Neural progenitor cell (in vitro differentiated cells): ENCODE measurements around the gene ZBTB20. TPM values are rescaled to one million over a fixed set of nuclear protein-coding genes. Genes with fewer than 3 reads are reported as not detected.

Source experiments
- DNase-seq: peaks from one replicate; pipeline ENCODE4 v3.0.0-alpha.2; 2016; ENCODE audit warnings: low spot score
- H2AFZ ChIP-seq: fragments of 200-600 bp; sonication (generic); replicated peaks from 2 replicates; pipeline ENCODE4 v1.6.1; 2016; ENCODE audit warnings: antibody characterized with exemption
- H3F3A ChIP-seq: fragments of 200-600 bp; sonication (generic); 2 replicates; pipeline ENCODE4 v1.6.1; 2016; ENCODE audit warnings: antibody characterized with exemption, low read depth
- H3K27ac ChIP-seq: fragments of 200-600 bp; sonication (generic); 2 replicates; pipeline ENCODE4 v1.5.1; 2016; ENCODE audit warnings: mild to moderate bottlenecking
- H3K27me3 ChIP-seq: fragments of 200-600 bp; sonication (generic); 2 replicates; pipeline ENCODE4 v1.6.1; 2016; ENCODE audit warnings: mild to moderate bottlenecking, moderate library complexity
- H3K36me3 ChIP-seq: fragments of 200-600 bp; sonication (generic); 2 replicates; pipeline ENCODE4 v1.5.1; 2016
- H3K4me1 ChIP-seq: fragments of 200-600 bp; sonication (generic); 2 replicates; pipeline ENCODE4 v1.6.1; 2016; ENCODE audit warnings: mixed run types
- H3K4me2 ChIP-seq: fragments of 200-600 bp; sonication (generic); 2 replicates; pipeline ENCODE4 v1.6.1; 2016
- H3K4me3 ChIP-seq: fragments of 200-600 bp; sonication (generic); 2 replicates; pipeline ENCODE4 v1.5.1; 2016
- H3K79me2 ChIP-seq: fragments of 200-600 bp; sonication (generic); 2 replicates; pipeline ENCODE4 v1.6.1; 2016; ENCODE audit warnings: low read depth
- H3K9ac ChIP-seq: fragments of 200-600 bp; sonication (generic); 2 replicates; pipeline ENCODE4 v1.6.1; 2016
- H3K9me3 ChIP-seq: fragments of 200-600 bp; sonication (generic); 2 replicates; pipeline ENCODE4 v1.5.1; 2016; ENCODE audit warnings: low read depth
- H4K20me1 ChIP-seq: fragments of 200-600 bp; sonication (generic); 2 replicates; pipeline ENCODE4 v1.6.1; 2016; ENCODE audit warnings: low read depth
- H3K27ac Mint-ChIP-seq: 3 replicates; pipeline ENCODE4 v1.8.0; 2021; ENCODE audit warnings: mixed read lengths
- H3K27me3 Mint-ChIP-seq: 2 replicates; pipeline ENCODE4 v1.8.0; 2022; ENCODE audit warnings: low read depth, mild to moderate bottlenecking, inconsistent platforms, moderate library complexity, mixed read lengths; ENCODE audit not compliant: insufficient read depth
- H3K36me3 Mint-ChIP-seq: 3 replicates; pipeline ENCODE4 v1.8.0; 2021; ENCODE audit warnings: mixed read lengths
- H3K4me1 Mint-ChIP-seq: 3 replicates; pipeline ENCODE4 v1.8.0; 2021; ENCODE audit warnings: mixed read lengths
- H3K4me3 Mint-ChIP-seq: 3 replicates; pipeline ENCODE4 v1.8.0; 2021; ENCODE audit warnings: mild to moderate bottlenecking, moderate library complexity, mixed read lengths
- H3K9me3 Mint-ChIP-seq: 3 replicates; pipeline ENCODE4 v1.8.0; 2020; ENCODE audit warnings: mixed read lengths
- CTCF ChIP-seq: fragments of 200-600 bp; sonication (generic); IDR thresholded peaks from 2 replicates; pipeline ENCODE4 v1.5.1; 2017; ENCODE audit warnings: antibody characterized with exemption, mild to moderate bottlenecking
- EZH2 ChIP-seq: fragments of 200-600 bp; sonication (generic); IDR thresholded peaks from 2 replicates; pipeline ENCODE4 v1.6.1; 2017; ENCODE audit warnings: antibody characterized with exemption, mild to moderate bottlenecking, moderate library complexity
- EZH2phosphoT487 ChIP-seq: fragments of 200-600 bp; sonication (generic); IDR thresholded peaks from 2 replicates; pipeline ENCODE4 v1.6.1; 2017; ENCODE audit warnings: antibody characterized with exemption
- total RNA-seq: library from RNA; depleted of rRNA; stranded (reverse); fragments of >200 nt; gene quantifications from 2 replicates; pipeline ENCODE4 v1.2.3, GENCODE V29; 2015; ENCODE audit warnings: low replicate concordance

ZBTB20 gene
- total RNA-seq, 1 donor from 2014 or later, result 1.9 TPM

GRCh38 chr3:114351123-114351821 lies 795.8 kb downstream of the ZBTB20 start:
- Mint-ChIP-seq H3K27ac (no peak overlapping the region), H3K9me3 (no peaks in the 10 kb centered on the region), H3K36me3 (peaks cover 13% of the 10 kb centered on the region), H3K4me3 (no peak overlapping the region), H3K27me3 (no peaks in the 10 kb centered on the region), H3K4me1 (no peaks in the 10 kb centered on the region)
- Histone ChIP-seq H3K4me1 (peaks cover 16% of the 10 kb centered on the region), H3K36me3 (no peaks in the 10 kb centered on the region), H3K9me3 (no peaks in the 10 kb centered on the region), H3K4me3 (no peak overlapping the region), H3K79me2 (no peaks in the 10 kb centered on the region), H3K4me2 (no peak overlapping the region), H3K27me3 (no peaks in the 10 kb centered on the region), H2AFZ (no peak overlapping the region), H3F3A (peaks cover 9% of the 10 kb centered on the region), H4K20me1 (peaks cover 6% of the 10 kb centered on the region), H3K9ac (no peak overlapping the region), H3K27ac (no peak overlapping the region)
- DNase-seq, result no peak
- no peak for TF ChIP-seq EZH2
- TF ChIP-seq EZH2phosphoT487, result no peak
- no peak for TF ChIP-seq CTCF

GRCh38 chr3:114350690-114351089 lies 796.4 kb downstream of the ZBTB20 start:
- no peak overlapping the region for H3K27ac ChIP-seq
- H3K4me3 Mint-ChIP-seq, result no peak overlapping the region
- no peak for DNase-seq
- H3K4me2 ChIP-seq, result no peak overlapping the region
- H3K27ac Mint-ChIP-seq, result no peak overlapping the region
- H3K27me3 Mint-ChIP-seq, result no peaks in the 10 kb centered on the region
- H3K4me1 Mint-ChIP-seq, result no peaks in the 10 kb centered on the region
- no peaks in the 10 kb centered on the region for H3K9me3 Mint-ChIP-seq
- H3K36me3 Mint-ChIP-seq, result peaks cover 13% of the 10 kb centered on the region
- peaks cover 13% of the 10 kb centered on the region for H3K4me1 ChIP-seq
- no peaks in the 10 kb centered on the region for H3K27me3 ChIP-seq
- H3K9me3 ChIP-seq, result no peaks in the 10 kb centered on the region
- TF ChIP-seq EZH2 (no peak), CTCF (no peak), EZH2phosphoT487 (no peak)
- H3F3A ChIP-seq, result peaks cover 3% of the 10 kb centered on the region
- H3K36me3 ChIP-seq, result no peaks in the 10 kb centered on the region
- no peak overlapping the region for H3K4me3 ChIP-seq
- H4K20me1 ChIP-seq, result no peaks in the 10 kb centered on the region
- H3K79me2 ChIP-seq, result no peaks in the 10 kb centered on the region
- no peak overlapping the region for H3K9ac ChIP-seq
- no peak overlapping the region for H2AFZ ChIP-seq

- Histone ChIP-seq H3K9ac (no peak overlapping the region), H3K4me1 (peaks cover 13% of the 10 kb centered on the region), H2AFZ (no peak overlapping the region), H3K4me3 (no peak overlapping the region), H3K4me2 (no peak overlapping the region), H3K36me3 (no peaks in the 10 kb centered on the region), H3K9me3 (no peaks in the 10 kb centered on the region), H3K27me3 (no peaks in the 10 kb centered on the region), H3K79me2 (no peaks in the 10 kb centered on the region), H4K20me1 (no peaks in the 10 kb centered on the region), H3K27ac (no peak overlapping the region), H3F3A (no peaks in the 10 kb centered on the region)
- peaks cover 13% of the 10 kb centered on the region for H3K36me3 Mint-ChIP-seq
- no peak overlapping the region for H3K4me3 Mint-ChIP-seq
- H3K9me3 Mint-ChIP-seq, result no peaks in the 10 kb centered on the region
- H3K4me1 Mint-ChIP-seq, result no peaks in the 10 kb centered on the region
- H3K27me3 Mint-ChIP-seq, result no peaks in the 10 kb centered on the region
- H3K27ac Mint-ChIP-seq, result no peak overlapping the region
- no peak for TF ChIP-seq EZH2phosphoT487
- TF ChIP-seq CTCF, result no peak
- TF ChIP-seq EZH2, result no peak
- no peak for DNase-seq
Measured at GRCh38 chr3:114350271-114350670, 796.8 kb downstream of the ZBTB20 start.
